Kidney tubule cell (primary cell): Measurements from ENCODE around the gene URI1.
"Not testable (repeated sequence)": the region's sequence is repeated elsewhere in the genome, so short reads cannot be mapped to it uniquely, and the experiment has no call there.

Experiments
- DNase-seq: peaks from one replicate; pipeline ENCODE4 v3.0.0-alpha.2; 2018; ENCODE audit warnings: low spot score

The URI1 gene

DNA sequence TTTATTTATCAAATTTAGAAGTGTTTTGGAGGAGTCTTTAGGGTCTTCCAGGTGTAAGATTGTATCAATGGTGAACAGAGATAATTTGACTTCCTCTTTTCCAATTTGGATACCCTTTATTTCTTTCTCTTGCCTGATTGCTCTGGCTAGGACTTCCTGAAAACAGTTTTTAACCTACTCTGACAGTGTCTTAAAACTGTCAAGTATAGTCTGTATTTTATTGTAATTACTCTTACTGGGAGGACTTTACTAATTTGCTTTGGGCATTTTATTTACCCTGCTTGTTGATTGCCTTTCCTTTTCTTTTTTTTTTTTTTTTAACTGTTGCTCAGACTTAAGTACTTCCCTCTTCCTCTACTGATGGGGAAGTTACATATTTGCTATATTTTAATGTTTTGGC lies 81.3 kb downstream of the URI1 start:
- no peak for DNase-seq

DNA sequence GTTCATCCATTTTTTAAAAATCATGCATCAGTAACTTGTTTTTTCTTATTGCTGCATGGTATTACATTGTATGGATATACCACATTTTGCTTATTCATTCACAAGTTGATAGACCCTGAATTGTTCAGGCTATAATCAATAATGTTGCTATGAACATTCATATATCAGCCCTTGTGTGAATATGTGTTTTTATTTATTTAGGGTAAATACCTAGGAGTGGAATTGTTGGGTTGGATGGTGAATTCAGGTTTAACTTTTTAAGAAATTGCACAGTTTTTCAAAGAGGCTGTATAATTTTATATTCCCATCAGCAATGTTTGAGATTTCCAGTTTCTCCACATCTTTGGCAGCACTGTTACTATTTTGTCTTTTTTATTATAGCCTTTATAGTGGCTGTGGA lies 82.1 kb downstream of the URI1 start:
- DNase-seq: no peak

DNA sequence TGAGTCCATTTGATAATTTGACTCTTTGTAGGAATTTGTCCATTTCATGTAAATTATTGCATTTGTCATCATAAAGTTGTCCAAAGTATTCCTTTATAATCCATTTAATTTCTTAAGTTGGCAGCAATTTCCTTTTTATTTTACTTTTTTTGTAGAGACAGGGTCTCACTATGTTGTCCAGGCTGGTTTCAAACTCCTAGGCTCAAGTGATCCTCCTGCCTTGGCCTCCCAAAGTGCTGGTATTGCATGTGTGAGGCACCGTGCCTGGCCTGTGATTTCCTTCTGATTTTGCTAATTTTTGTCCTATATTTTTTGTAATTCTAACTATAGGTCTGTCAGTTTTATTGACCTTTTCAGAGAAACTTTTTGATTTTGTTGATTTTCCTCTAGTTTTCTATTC lies 84.9 kb downstream of the URI1 start:
- no peak for DNase-seq

DNA sequence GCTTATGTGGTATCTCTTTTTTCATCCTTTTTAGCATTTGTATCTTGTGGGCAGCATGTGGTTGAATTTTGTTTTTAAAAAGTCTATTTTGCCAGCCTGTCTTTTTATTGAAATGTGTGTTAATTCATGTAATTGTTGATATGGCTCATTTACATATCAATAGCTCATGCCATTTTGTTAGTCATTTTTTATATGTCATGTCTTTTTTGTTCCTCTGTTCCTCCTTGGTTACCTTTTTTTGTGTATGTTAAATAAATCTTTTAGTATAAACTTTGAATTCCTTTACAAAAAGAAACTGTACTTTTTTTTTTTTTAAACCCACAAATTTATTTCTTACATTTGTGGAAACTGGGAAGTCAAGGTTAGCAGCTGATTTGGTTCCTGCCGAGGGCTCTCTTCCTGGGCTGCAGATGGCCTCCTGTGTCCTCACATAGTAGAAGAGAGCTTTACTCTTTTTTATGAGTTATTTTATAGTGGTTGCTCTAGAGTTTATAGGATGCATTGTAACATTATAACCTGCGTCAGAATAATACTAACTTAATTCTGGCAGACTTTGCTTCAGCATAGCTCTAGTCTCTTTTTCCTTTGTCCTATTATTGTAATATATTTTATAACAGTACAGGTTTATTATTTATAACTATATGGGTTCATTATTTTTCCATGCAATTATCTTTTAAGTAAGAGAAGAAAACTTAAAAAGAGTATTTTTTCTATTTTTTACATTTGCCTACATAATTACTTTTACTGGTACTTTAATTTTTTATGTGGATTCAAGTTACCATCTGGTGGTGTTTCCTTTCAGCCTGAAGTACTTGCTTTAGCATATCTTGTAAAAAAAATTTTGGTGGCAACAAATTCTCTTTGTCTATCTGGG lies 86.3 kb downstream of the URI1 start:
- no peak for DNase-seq

DNA sequence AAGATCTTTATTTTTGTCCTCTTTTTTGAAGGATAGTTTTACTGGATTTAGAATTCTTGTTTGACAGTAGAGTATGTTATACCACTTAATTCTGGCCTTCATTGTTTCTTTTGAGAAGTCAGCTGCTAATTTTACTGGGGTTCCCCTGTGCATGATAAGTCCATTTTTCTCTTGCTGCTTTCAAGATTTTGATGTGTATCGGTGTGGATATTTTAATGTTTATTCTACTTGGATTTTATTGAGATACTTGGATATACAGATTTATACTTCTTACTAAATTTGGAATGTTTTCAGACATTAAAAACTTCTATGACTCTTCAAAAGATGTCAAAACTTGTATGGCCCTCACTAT lies 86.9 kb downstream of the URI1 start:
- no peak for DNase-seq

DNA sequence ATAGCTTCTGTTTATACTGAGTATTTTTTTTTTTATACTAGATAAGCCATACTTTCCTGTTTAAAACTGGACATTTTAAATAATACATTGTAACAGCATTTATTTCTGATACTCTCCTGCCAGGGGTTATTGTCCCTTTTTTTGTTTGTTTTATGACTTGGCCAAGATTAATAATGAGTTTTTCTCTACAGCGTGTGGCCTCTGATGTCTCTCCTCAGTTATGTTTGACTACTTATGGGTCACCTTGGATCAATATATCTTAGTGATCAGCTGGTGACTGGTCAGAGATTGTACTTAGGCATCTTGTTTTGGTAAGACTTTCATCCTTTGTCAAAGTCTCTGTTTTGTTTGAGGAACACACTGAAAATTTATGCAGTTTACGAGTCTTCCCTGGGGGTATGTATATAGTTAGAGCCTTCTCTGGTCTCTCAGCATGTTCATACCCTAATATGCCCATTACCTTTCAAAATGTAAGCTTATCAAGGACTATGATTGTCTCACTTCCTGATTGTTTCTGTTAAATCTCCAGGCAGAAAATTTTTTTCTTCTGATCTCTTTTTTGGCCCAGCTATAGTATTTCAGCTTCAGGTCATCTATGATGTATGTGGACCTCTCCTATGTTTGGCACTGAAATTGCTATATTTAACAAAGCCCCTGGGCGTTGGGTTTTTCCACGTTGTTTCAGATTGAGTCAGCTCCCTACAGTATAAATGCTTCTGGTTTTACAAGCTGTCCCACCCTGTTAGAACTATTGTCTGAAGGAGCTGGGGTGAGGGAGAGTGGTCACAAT lies 87.9 kb downstream of the URI1 start:
- DNase-seq: no peak

DNA sequence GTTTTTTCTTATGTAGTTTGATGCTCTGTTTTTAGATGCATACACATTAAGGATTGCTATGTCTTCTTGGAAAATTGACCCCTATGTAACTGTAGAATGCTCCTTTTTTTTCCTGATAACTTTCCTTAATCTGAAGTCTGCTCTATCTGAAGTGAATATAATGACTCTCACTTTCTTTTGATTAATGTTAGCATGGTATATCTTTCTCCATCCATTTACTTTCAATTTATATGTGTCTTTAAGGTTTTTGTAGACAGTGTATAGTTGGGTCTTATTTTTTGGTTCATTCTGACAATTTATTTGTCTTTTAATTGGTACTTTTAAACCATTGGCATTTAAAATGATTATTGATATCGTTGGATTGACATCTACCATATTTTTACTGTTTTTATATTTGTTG lies 92.3 kb downstream of the URI1 start:
- DNase-seq: no peak

DNA sequence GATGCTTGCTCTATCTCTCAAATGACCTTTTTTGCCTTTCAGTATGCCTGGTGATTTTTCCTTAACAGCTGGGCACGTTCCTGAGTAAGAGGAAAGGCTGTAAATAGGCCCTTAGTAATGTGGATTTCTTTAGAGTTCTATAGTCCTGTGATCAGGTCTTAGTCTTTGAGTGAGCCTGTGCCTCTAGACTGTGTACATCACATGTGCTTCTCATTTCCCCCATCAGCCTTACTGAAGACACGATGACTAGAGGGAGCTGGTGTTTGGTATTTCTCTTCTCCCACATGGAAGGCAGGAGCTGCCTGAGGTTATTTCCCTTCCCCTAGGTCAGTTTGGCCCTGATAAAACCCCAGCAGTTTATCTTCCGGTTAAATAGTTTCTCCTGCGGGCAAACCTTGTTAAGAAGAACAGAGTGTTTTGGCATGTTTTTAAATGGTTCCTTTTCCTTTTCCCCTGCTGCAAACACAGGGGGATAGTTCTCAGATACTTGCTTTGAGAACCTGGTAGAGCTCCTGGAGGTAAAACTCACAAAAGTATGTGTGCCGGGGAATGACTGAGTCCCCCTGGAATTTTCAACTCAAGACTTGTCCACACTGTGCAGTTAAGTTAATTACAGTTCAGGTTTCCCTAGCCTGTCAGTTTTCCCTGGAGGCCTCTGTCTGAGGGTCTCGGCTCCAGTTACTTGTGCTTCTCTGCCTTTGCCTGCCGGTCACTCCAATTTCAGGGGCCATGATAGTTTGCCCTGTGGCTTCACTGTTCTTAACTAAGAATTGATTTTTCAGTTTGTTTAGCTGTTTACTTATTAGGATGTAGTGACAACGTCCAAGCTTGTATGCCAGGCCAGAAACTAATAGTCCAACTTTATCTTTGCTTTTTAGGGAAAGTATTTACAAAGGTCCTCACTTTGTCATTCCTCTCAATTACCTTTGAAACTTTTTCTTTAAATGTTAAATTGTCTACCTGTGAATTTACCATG lies 94.4 kb downstream of the URI1 start:
- DNase-seq: peak; percentile 35

DNA sequence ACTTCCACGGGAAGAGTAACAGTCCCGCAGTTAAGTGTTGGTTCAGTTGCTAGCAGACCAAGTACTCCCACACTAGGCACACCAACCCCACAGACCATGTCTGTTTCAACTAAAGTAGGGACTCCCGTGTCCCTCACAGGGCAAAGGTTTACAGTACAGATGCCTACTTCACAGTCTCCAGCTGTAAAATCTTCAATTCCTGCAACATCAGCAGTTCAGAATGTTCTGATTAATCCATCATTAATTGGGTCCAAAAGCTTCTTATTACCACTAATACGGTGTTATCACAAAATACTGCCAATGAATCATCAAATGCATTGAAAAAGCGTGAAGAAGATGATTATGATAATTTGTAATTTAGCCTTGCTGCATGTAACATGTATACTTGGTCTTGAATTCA lies 95.8 kb downstream of the URI1 start:
- no peak for DNase-seq

DNA sequence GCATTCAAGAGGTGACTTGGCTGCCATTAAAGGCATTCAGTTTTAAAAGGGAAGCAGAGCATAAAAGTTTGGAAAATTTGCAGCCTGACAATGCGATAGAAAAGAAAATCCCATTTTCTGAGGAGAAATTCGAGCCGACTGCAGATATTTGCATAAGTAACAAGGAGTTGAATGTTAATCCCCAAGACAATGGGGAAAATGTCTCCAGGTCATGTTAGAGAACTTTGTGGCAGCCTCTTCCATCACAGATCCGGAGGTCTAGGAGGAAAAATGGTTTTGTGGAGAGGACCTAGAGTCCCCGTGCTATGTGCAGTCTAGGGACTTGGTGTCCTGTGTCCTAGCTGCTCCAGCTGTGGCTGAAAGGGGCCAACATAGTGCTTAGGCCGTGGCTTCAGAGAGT lies 99.9 kb downstream of the URI1 start:
- DNase-seq: not testable (repeated sequence)

DNA sequence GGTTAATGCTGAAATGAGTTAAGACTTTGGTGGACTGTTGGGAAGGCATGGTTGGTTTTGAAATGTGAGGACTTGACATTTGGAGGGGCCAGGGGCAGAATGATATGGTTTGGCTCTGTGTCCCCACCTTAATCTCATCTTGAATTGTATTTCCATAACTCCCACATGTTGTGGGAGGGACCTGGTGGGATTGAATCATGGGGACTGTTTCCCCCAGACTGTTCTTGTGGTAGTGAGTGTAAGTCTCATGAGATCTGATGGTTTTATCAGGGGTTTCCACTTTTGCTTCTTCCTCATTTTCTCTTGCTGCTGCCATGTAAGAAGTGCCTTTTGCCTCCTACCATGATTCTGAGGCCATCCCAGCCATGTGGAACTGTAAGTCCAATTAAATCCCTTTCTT lies 101.0 kb downstream of the URI1 start:
- not testable (repeated sequence) for DNase-seq

DNA sequence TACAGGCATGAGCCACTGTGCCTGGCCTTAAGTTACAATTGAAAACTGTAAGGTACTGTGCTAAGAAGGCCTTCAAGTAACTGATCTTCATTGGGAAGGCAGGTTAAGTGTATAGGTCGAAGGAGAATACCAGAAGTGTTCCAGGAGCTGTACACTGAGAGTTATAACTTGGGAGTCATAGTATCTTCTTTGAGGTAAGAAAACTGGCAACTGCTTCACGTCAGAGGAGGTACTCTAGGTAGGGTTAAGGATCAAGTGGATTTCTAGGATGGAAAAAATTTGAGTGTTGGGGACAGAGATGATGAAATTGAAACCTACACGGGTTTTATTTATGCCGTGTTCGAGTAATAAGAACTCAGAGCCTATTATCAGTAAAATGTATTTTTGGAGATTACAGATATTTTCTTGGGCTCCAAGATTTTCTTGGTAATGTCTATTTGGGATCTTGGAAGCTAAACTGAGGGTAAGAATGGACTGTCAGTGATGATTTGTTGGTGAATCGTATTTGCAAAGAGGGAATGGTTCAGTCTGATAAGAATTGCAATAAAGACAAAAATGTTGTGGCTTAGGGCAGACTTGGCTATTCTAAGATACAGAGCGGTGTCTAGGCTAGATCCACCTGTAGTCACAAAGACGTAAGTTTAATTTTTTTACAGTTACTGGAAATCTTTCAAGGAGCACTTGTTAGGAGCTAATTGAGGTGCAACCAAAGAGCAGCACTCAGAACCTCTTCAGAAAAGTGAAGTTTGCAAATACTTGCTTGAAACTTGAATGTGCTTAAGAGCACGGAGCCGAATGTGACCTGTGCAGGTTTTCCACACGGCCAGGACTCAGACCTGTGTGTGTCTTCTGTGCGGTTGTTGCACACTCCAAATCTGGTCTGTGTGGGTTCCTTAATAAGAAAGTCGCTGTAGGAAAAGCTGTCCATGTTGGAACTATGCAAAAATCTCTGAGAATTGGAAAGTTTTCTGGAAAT lies 102.5 kb downstream of the URI1 start:
- DNase-seq: no peak

DNA sequence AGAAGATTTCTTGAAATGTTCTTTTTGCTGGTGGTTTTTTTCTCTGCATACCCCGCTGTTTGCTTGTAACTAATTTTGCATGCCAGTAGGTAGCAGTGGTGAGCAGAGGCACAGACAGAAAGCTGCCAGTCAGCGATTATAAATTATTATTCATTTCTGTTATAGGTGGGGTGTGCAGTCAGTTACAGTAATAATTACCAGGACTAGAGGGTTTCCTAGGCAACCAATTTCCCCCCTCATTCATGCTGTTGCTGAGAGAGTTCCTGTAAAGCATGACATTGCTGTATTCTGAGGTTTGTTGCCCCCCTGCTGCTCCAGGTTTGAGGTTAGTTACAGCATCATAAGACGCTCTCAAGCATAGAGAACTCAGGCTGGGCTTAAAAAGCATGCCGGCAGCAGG lies 104.5 kb downstream of the URI1 start:
- DNase-seq: peak; percentile 27

DNA sequence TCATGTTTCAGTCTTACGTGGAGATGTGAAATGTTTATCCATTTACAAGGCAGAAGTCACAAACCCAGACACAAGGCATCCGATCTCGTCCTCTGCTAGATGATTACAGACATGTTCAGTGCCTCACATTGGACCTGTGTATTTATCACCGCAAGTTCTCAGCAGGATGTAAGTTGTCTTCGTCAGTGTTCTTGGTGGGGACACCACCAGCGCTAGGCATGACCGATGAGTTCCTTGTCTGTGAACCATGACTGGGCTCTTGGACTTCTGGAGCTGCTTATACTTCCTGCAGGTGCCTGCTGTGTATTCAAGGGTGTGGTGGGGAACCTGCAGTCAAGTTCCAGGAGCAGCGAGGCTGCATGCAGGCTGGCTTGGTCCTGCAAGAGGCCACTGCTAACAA lies 105.4 kb downstream of the URI1 start:
- DNase-seq: no peak

DNA sequence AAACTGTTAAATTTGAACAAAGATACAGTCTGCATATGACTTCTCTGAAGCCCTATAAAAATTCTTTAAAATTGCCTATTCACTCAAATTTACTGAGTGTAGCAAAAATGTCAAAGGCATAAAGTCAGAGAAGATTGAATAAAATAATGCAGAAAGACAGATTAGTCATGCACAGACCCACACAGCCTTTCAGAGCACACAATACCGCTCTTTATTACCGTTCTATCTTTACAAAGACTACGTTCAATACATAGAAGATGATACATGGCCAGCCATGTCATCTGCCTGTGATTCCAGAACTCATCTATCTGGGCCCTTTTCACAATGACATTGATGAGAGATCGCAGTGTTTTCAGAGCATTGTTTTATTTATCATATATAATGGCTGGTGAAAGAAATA lies 107.2 kb downstream of the URI1 start:
- no peak for DNase-seq

DNA sequence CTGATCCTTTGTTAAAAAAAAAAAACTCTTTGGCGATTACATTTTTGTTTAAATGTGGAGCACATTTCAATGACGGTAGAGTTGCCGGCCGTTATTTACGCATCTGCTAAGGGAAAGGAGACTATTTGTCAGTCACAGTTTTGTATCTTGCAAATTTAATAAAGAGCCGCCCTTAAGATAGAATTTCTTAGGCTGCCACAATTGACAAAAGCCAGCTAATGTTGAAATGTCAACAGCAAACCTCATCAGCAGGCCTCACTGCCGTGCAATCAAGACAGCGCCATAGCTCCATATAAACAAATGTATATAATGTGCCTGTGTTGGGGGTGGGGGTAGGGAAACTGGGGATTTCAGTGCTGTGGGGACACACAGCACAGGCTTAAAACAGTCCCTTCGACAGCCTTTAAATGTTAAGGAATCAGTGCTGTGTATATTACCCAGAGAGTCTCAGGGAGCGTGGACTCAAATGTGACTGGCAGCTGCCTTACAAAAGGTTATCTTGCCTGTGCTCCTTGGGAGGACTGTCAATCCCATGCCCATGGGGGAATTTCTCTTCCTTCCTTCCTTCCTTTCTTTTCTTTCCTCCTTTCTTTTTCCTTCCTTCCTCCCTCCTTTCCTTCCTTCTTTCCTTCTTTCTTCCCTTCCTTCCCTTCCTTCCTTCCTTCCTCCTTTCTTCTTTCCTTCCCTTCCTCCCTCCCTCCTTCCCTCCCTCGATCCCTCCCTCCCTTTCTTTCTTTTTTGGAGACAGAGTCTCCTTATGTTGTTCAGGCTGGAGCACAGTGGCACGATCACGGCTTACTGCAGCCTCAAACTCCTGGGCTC lies 108.0 kb downstream of the URI1 start:
- DNase-seq: no peak

DNA sequence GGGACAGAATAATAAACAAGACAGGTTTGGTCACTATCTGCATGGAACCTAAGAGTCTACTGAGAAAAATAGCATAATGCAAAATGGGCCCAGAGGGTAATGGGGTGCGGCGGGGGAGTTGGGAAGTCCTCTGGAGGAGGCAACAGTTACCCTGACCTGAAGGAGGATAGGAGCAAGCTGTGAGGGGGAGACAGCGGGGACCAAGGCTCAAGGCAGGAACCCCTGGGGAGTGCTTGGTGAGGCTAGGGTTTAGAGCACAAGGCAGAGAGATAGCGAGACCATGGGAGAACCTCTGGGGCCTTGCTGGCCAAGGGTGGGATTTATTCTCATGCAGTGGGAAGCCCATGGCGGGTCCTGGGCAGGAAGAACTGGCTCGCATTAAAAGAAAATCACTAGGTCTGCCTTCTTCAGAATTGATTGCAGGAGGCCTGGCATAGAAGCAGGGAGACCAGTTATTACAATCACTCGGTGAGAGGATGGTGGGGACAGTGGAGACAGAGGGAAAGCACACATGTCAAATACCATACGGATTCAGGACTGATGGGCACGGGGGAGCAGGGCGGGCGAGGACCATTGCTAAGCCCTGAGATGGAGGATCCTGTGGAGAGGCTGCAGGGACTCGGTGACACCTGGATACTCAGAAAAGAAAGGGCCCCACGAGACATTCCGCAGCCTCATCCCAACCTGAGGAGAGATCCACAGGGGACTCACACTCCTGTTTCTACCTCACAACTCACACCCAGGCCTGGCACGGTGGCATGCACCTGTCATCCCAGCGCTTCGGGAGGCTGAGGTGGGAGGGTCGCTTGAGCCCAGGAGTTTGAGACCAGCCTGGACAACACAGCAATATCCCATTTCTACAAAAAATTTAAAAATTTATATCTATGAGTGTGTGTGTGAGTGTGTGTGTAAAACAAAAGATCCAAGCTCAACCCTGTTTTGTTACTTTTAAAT lies 110.4 kb downstream of the URI1 start:
- no peak for DNase-seq

DNA sequence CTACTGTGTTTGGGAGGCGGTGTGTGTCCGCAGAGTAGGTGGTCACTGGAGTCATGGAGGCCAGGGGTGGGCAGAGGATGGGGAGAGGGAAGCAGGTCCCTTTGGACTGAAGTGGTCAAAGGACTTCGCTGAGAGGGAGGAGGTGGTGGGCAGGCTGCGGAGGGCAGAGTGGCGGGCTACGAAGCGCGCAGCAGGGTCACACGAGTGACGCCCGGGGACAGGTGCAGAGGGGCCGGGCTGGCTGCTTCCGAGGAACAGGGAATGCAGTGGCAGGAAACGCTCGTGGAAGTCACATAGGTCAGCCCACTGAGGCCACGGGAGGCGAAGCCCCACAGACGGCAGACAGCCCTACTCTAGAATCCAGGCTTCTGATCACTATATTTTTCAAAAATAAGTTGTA lies 111.5 kb downstream of the URI1 start:
- DNase-seq: no peak

DNA sequence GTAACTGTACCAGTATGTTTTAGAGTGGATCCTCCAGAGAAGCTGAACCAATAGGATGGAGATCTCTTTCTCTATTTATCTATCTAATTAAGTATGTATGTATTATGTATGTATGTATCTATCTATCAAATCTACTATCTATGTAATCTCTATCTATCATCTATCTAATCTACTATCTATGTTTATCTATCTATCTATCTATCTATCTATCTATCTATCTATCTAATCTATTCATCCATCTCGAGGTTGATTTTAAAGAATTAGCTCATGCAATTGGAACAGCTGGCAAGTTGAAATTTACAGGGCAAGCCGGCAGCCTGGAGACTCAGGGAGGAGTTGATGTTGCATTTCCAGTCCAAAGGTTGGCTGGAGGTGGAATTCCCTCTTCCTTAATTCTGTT lies 112.2 kb downstream of the URI1 start:
- no peak for DNase-seq
